Right ventricle myocardium inferior (tissue), 1 donor: ENCODE data around the gene NSUN5. TPM values are rescaled to one million over a fixed set of nuclear protein-coding genes. Genes with fewer than 3 reads are reported as not detected.
"Not testable (repeated sequence)": the region's sequence is repeated elsewhere in the genome, so short reads cannot be mapped to it uniquely, and the experiment has no call there.

Experiments
- ATAC-seq: fragments of 200-7000 bp; cut with Tn5 transposase; one replicate; pipeline ENCODE4 v1.9.1; 2020; ENCODE audit warnings: mild to moderate bottlenecking, moderate library complexity
- DNase-seq: peaks from one replicate; pipeline ENCODE4 v3.0.0; 2021; ENCODE audit errors: missing footprints
- intact Hi-C: fragments of 100-400 bp; cut with DNase I; formaldehyde crosslinking; loops from one replicate; pipeline ENCODE4 v1.11.0; 2022
- total RNA-seq: library from RNA; stranded (reverse); fragmentation: NEBNext Ultra II Directional; extraction: Animal tissue kit (Norgen Biotek cat#: 25700); gene quantifications from one replicate; pipeline ENCODE4 v1.2.1, GENCODE V29; 2021
- donor health status: DM: no; HTN: yes; CAD: no; lungs with severe emphysema.

Gene NSUN5
- total RNA-seq, 1 donor from 2014 or later: 16.6 TPM

DNA sequence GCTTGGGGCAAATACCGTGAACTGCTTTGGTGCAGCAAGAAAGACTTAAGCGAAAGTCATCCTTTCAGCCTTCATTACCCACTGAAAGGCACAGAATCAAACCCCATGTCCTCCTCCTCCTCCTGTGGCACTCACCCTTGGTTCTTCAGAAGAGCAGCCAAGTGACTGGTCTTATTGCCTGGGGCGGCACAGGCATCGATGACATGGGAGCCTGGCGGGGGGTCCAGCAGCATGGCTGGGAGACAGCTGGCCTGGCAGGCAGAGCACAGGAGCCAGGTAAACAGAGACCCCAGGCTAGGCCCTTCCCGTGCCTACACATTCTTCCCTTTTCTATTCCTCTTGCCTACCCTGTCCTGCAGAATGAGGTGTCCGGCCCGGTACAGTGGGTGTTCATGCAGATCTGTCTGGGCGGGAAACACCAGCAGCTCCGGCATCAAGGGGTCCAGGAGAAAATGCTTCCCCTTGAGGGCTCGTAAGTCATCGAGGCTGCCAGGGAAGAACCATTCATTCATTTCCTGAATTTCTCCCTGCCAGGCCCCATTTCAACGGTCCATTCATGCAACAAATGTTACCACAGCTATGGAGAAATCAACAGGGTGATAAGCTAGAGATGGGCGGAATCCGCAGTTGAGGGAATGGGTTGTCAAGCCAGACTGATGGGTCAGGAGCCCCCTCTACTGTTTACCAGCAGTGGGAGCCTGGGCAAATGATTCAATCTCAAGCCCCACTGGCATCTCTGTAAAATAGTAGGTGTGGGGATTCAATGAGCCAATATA lies 3.8 kb downstream of the NSUN5 start:
- intact Hi-C loops, DNase-seq, ATAC-seq: not testable (repeated sequence)

DNA sequence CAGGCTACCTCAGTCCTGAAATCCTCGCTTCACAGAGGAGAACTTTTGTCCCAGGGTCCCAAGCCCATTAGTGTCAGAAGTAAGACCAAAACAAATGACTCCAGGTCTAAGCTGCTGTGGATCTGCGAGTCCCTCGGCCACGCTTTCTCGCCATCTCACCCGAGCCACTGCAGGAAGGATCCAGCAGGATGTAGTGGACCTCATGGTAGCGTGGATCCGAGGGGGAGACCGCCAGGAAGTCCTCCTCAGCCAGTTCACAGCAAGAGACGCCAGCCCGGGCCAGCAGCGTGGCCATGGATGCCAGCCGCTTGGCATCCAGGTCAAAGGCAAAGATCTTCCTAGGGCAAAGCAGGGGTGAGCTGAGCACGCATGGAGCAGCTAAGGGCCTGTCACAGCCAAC lies 4.6 kb downstream of the NSUN5 start:
- ATAC-seq (no peak), DNase-seq (no peak)
- intact Hi-C loops: no loop called here

DNA sequence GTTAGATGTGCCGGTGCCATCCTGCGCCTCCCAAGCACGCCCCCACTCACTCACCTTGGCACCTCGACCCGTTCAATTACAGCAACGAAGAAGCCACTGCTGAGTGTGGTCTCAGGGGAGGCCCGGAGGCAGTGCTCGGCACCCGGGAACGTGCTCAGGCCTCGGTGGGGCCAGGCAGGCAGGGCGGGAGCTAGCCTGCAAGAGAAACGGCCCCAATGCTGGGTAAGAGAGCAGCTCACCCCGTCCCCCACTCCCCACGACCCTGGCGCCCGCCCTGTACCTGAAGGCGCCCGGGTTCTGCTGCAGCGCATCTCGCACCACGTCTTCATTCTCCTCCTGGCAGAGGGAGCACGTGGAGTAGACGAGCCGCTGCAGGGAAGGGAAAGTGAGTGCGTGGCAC lies 5.1 kb downstream of the NSUN5 start:
- intact Hi-C loops: no loop called here
- ATAC-seq: no peak
- DNase-seq: no peak

DNA sequence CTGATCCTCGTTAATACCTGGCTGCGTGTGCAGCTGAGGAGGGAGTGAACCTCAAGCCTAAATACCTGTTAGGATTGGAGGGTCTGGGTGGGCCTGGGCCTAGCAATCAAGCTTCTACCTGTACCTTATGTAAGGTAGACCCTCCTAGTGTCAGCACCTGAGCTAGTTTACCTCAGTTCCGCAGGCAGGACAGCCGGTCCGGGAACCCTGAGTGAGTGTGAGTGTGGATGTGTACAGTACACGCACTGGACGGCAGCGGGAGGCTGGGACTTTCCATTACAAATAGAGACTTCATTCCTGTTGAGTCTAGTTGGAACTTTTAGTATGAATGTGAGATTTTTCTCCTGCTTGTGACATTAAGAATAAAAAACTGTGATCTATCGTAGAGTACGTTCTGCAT lies 5.8 kb downstream of the NSUN5 start:
- ATAC-seq, intact Hi-C loops, DNase-seq: not testable (repeated sequence)

DNA sequence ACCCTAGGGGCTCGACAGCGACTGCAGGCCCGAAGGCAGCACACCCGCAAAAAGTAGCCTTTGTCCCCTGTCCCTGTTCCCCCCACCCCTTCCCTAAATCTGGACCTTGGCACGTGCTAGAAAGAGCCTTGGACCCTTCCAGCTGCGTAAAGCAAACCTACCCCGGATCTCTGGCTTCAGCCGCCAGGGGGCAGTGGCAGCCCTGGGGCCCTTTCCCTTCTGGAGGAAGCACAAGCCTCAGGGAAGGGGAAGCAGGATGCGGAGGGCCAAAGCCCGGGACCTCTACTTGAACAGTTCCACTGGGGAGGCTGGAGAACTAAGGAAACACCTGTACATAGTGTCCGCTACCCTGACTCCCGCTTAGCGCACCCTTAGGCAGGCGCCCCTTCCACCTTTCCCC lies 7.5 kb downstream of the NSUN5 start:
- ATAC-seq, intact Hi-C loops, DNase-seq: not testable (repeated sequence)

DNA sequence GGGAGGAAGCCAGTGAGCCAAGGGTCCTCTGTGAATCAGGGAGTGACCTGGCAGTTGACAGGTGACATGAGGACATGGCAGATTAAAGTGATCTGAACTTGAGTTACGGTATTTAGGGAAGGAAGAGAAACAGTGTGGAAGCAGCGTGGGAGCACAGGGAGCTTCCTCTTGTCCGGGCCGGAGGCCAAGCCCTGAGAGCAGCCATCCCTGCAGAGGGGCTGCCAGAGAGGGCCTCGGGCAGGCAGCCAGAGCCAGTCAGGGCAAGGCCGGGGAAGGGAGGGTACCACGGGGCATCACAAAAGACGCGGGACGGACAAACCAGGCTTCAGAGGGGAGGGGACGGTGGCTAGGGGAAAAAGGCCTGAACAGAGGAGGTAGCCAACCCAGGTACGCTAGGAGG lies 8.8 kb downstream of the NSUN5 start:
- intact Hi-C loops, DNase-seq: not testable (repeated sequence)
- ATAC-seq: peak; percentile 50

DNA sequence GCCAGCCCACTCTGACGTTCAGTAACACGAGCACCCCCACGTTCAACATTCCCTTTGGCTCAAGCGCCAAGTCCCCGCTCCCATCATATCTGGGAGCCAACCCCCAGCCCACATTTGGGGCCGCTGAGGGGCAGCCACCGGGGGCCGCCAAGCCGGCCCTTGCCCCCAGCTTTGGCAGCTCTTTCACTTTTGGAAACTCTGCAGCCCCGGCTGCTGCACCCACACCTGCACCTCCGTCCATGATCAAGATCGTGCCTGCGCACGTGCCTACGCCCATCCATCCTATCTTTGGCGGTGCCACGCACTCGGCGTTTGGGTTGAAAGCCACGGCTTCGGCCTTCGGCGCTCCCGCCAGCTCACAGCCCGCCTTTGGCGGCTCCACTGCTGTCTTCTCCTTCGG lies 10.9 kb downstream of the NSUN5 start:
- ATAC-seq, intact Hi-C loops, DNase-seq: not testable (repeated sequence)

DNA sequence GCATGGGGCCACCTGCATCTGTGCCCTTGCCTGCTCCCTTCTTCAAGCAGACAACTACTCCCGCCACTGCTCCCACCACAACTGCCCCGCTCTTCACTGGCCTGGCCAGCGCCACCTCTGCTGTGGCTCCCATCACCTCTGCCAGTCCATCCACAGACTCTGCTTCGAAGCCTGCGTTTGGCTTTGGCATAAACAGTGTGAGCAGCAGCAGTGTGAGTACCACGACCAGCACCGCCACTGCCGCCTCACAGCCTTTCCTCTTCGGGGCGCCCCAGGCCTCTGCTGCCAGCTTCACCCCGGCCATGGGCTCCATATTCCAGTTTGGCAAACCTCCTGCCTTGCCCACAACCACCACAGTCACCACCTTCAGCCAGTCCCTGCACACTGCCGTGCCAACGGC lies 11.4 kb downstream of the NSUN5 start:
- DNase-seq, ATAC-seq, intact Hi-C loops: not testable (repeated sequence)

DNA sequence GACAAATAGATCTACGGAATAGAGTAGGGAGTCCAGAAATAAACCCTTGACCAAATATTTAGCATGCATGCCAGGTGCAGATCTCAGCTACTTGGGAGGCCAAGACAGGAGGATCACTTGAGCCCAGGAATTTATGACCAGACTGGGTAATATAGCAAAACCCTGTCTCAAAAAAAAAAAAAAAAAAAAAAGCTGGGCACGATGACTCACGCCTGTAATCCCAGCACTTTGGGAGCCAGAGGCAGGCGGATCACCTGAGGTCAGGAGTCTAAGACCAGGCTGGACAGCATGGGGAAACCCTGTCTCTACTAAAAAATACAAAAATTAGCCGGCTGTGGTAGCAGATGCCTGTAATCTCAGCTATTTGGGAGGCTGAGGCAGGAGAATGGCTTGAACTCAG lies 31.4 kb downstream of the NSUN5 start:
- ATAC-seq, intact Hi-C loops, DNase-seq: not testable (repeated sequence)

DNA sequence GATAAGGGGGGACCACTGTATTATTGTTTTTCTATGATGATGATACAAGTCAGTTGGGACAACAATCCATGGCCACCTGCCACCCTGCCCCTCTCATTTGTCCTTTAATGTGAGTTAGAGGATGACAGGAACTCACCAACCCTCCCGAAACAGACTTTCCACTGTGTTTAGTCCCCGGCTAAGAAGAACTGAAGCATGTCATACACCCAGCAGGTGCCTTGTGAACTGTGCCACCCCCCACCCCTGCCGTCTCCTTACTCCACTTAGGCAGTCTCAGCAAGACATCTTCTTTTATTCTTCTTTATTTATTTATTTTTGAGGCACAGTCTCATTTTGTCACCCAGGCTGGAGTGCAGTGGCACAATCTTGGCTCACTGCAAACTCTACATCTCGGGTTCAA lies 40.8 kb downstream of the NSUN5 start:
- DNase-seq, ATAC-seq, intact Hi-C loops: not testable (repeated sequence)

DNA sequence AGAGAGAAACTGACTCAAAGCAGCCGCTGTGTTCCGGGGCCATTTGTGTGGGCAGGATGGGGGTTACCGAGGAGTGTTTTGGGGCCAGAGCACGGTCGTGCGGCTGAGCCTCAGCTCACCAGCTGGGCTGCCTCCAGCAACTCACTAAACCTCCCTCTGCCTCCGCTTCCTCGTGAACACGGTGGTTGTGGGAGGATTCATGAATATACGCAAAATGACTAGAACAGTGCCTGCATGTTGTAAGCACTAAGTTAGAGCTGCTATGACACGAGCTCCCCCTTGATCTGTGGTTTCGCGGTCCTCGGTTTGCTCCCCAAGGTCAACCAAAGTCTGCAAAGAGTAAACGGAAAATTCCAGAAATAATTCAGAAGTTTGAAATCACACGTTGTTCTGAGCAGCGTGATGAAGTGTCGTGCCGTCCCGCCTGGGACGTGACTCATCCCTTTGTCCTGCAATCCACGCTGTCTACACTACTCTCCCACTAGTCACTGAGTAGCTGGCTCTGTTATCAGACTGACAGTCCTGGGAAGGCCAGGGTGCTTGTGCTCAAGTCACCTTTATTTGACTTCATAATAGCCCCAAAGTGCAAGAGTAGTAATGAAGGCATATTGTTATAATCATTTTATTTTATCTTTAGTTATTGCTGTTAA lies 41.8 kb downstream of the NSUN5 start:
- intact Hi-C loops, DNase-seq: not testable (repeated sequence)
- ATAC-seq: peak; percentile 90

DNA sequence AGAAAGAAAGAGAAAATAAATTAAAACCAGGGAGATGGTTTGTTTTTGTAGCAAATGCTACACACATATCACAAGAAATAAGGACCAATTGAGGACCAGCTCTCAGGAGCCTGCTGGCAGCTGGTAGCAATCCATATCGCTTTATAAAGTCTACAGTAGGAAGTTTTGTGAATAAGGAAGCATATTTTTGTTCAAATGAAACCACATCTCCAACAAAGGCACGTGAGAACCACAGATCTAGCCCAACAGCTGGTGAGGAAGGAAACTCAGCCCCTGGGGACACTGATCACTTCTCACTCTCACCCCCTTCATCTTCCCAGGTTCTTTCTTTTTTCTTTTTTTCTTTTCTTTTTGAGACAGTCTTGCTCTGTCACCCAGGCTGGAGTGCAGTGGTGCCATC lies 46.2 kb downstream of the NSUN5 start:
- intact Hi-C loops, DNase-seq: not testable (repeated sequence)
- ATAC-seq: peak; percentile 46

Other genes starting within 250 kb of the NSUN5 start
- not detected for gene SPDYE9, start 222.8 kb downstream of the NSUN5 start, total RNA-seq
- 0.32 TPM for gene TRIM50, start 19.3 kb upstream of the NSUN5 start, total RNA-seq
- gene FKBP6, start 19.3 kb upstream of the NSUN5 start, total RNA-seq: not detected
- gene FZD9, start 125.0 kb upstream of the NSUN5 start, total RNA-seq: 0.46 TPM
- 40.9 TPM for gene BAZ1B, start 213.5 kb upstream of the NSUN5 start, total RNA-seq
- gene BCL7B, start 248.9 kb upstream of the NSUN5 start, total RNA-seq: 71.5 TPM